GM23338 (cell line): ENCODE results near the gene ARHGEF3. TPM values are rescaled to one million over a fixed set of nuclear protein-coding genes. Genes with fewer than 3 reads are reported as not detected.

ENCODE experiments used
- ATAC-seq: fragments of 200-7000 bp; cut with Tn5 transposase; 3 replicates; pipeline ENCODE4 v1.9.1; 2020
- DNase-seq: peaks from one replicate; pipeline ENCODE4 v3.0.0-alpha.2; 2015; ENCODE audit warnings: low spot score
- H2AFZ ChIP-seq: fragments of 200-600 bp; sonication (generic); 2 replicates; pipeline ENCODE4 v1.8.0; 2016; ENCODE audit warnings: antibody characterized with exemption, mild to moderate bottlenecking, moderate library complexity
- H3F3A ChIP-seq: fragments of 200-600 bp; sonication (generic); replicated peaks from 2 replicates; pipeline ENCODE4 v1.8.0; 2017; ENCODE audit warnings: antibody characterized with exemption, mixed run types, low read depth
- H3K27ac ChIP-seq: fragments of 200-600 bp; sonication (generic); 2 replicates; pipeline ENCODE4 v1.6.1; 2016; ENCODE audit warnings: low read depth
- H3K27me3 ChIP-seq: fragments of 200-600 bp; sonication (generic); 2 replicates; pipeline ENCODE4 v1.8.0; 2016; ENCODE audit warnings: mild to moderate bottlenecking, mixed run types, moderate library complexity; ENCODE audit not compliant: insufficient read depth
- H3K36me3 ChIP-seq: fragments of 200-600 bp; sonication (generic); 2 replicates; pipeline ENCODE4 v1.8.0; 2016; ENCODE audit warnings: mild to moderate bottlenecking; ENCODE audit not compliant: insufficient read depth
- H3K4me1 ChIP-seq: fragments of 200-600 bp; sonication (generic); 2 replicates; pipeline ENCODE4 v1.8.0; 2016; ENCODE audit warnings: mild to moderate bottlenecking, moderate library complexity; ENCODE audit not compliant: insufficient read depth
- H3K4me2 ChIP-seq: fragments of 200-600 bp; sonication (generic); 2 replicates; pipeline ENCODE4 v1.7.1; 2017; ENCODE audit warnings: mixed run types
- H3K4me3 ChIP-seq: fragments of 200-600 bp; sonication (generic); 2 replicates; pipeline ENCODE4 v1.6.1; 2016; ENCODE audit warnings: mixed run types
- H3K79me2 ChIP-seq: fragments of 200-600 bp; sonication (generic); replicated peaks from 2 replicates; pipeline ENCODE4 v1.8.0; 2017; ENCODE audit warnings: mild to moderate bottlenecking; ENCODE audit not compliant: insufficient read depth
- H3K9me2 ChIP-seq: fragments of 200-600 bp; sonication (generic); 2 replicates; pipeline ENCODE4 v1.8.0; 2017; ENCODE audit not compliant: insufficient read depth
- H4K20me1 ChIP-seq: fragments of 200-600 bp; sonication (generic); replicated peaks from 2 replicates; pipeline ENCODE4 v1.8.0; 2017; ENCODE audit warnings: mild to moderate bottlenecking; ENCODE audit not compliant: insufficient read depth
- H3K27ac Mint-ChIP-seq: 2 replicates; pipeline ENCODE4 v1.8.0; 2020; ENCODE audit warnings: inconsistent platforms, mild to moderate bottlenecking, moderate library complexity, mixed read lengths
- H3K27me3 Mint-ChIP-seq: 3 replicates; pipeline ENCODE4 v1.8.0; 2022; ENCODE audit warnings: low read depth, mild to moderate bottlenecking, moderate library complexity, mixed read lengths, inconsistent platforms; ENCODE audit not compliant: insufficient read depth, poor library complexity
- H3K36me3 Mint-ChIP-seq: 3 replicates; pipeline ENCODE4 v1.8.0; 2021; ENCODE audit warnings: low read depth, mild to moderate bottlenecking, inconsistent platforms, moderate library complexity, mixed read lengths
- H3K4me1 Mint-ChIP-seq: 3 replicates; pipeline ENCODE4 v1.8.0; 2020; ENCODE audit warnings: mild to moderate bottlenecking, inconsistent platforms, mixed read lengths
- H3K4me3 Mint-ChIP-seq: 3 replicates; pipeline ENCODE4 v1.8.0; 2021; ENCODE audit warnings: moderate library complexity, mild to moderate bottlenecking, inconsistent platforms, mixed read lengths
- H3K9me3 Mint-ChIP-seq: 3 replicates; pipeline ENCODE4 v1.8.0; 2020; ENCODE audit warnings: moderate library complexity, mild to moderate bottlenecking, inconsistent platforms, mixed read lengths
- CREB1 ChIP-seq: fragments of 250-450 bp; sonication (Bioruptor Pico); IDR thresholded peaks from 2 replicates; pipeline ENCODE4 v1.5.0; 2020; ENCODE audit warnings: low read depth, mild to moderate bottlenecking, moderate library complexity
- EZH2 ChIP-seq: fragments of 200-600 bp; sonication (generic); IDR thresholded peaks from one replicate; pipeline ENCODE4 v1.8.0; 2017; ENCODE audit warnings: antibody characterized with exemption, mild to moderate bottlenecking, low read depth; ENCODE audit not compliant: unreplicated experiment
- EZH2phosphoT487 ChIP-seq: fragments of 200-600 bp; sonication (generic); IDR thresholded peaks from one replicate; pipeline ENCODE4 v1.8.1; 2018; ENCODE audit warnings: antibody characterized with exemption; ENCODE audit not compliant: unreplicated experiment
- JUNB ChIP-seq: IDR thresholded peaks from one replicate; pipeline ENCODE4 v1.6.1; 2016; ENCODE audit warnings: antibody characterized with exemption; ENCODE audit not compliant: unreplicated experiment
- NANOG ChIP-seq: IDR thresholded peaks from 2 replicates; pipeline ENCODE4 v1.6.1; 2016; ENCODE audit warnings: antibody characterized with exemption, borderline replicate concordance
- POLR2AphosphoS5 ChIP-seq: IDR thresholded peaks from 2 replicates; pipeline ENCODE4 v1.6.1; 2016; ENCODE audit warnings: antibody characterized with exemption, low read depth
- STAT1 ChIP-seq: IDR thresholded peaks from one replicate; pipeline ENCODE4 v1.6.1; 2016; ENCODE audit warnings: antibody characterized with exemption; ENCODE audit not compliant: unreplicated experiment
- ZNF114 ChIP-seq: fragments of 250-450 bp; sonication (Bioruptor Pico); IDR thresholded peaks from 2 replicates; pipeline ENCODE4 v1.5.0; 2020; ENCODE audit warnings: mild to moderate bottlenecking, moderate library complexity
- ZNF331 ChIP-seq: fragments of 250-450 bp; sonication (Bioruptor Pico); IDR thresholded peaks from 2 replicates; pipeline ENCODE4 v1.5.0; 2020; ENCODE audit warnings: low read depth, mild to moderate bottlenecking, moderate library complexity
- polyA plus RNA-seq: library from polyadenylated mRNA; unstranded; fragments of >200 nt; fragmentation: Nextera tagmentation; extraction: Ambion mirVana; gene quantifications from 2 replicates; pipeline ENCODE4 v1.2.1, GENCODE V29; 2016
- total RNA-seq: library from RNA; depleted of rRNA; stranded (reverse); fragments of >200 nt; shearing (Covaris generic); gene quantifications from 2 replicates; pipeline ENCODE4 v1.2.3, GENCODE V29; 2014
- TF ChIP-seq, protein P1 (sequence below): fragments of 250-450 bp; sonication (Bioruptor Pico); IDR thresholded peaks from 2 replicates; pipeline ENCODE4 v1.5.0; 2020; ENCODE audit warnings: mild to moderate bottlenecking, moderate library complexity
- TF ChIP-seq, protein P2 (sequence below): IDR thresholded peaks from one replicate; pipeline ENCODE4 v1.6.1; 2018; ENCODE audit warnings: antibody characterized with exemption; ENCODE audit not compliant: unreplicated experiment
- TF ChIP-seq, protein P3 (sequence below): IDR thresholded peaks from 2 replicates; pipeline ENCODE4 v1.6.1; 2016; ENCODE audit warnings: antibody characterized with exemption
- TF ChIP-seq, protein P4 (sequence below), 2 experiments: fragments of 200-600 bp in 1 of 2; sonication (generic) in 1 of 2; conservative IDR thresholded peaks; 2 replicates each; pipeline versions ENCODE4 v1.5.1 to v1.6.1; 2016 to 2017; ENCODE audit warnings: antibody characterized with exemption in 2 of 2, low read depth in 2 of 2, mild to moderate bottlenecking in 2 of 2, moderate library complexity in 1 of 2

ARHGEF3 gene
- total and polyA plus RNA-seq, 2 experiments from 2014 or later, result 5.0 to 5.1 TPM

DNA sequence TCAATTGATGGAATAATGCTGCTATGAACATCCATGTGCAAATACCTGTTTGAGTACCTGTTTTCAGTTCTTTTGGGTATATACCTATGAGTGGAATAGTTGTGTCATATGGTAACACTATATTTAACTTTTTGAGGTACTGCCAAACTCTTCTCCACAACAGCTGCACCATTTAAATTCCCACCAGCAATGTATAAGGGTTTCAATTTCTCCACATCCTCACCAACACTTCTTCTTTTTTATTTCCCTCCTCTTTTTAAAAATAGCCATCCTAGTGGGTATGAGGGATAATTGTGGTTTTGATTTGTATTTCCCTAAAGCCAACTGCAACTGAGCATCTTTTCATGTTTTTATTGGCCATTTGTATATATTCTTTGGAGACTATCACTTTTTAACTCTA is 31.3 kb upstream of the ARHGEF3 start:
- Mint-ChIP-seq H3K4me3 (no peak overlapping the region), H3K27ac (no peak overlapping the region), H3K36me3 (no peaks in the 10 kb centered on the region), H3K27me3 (peaks cover 5% of the 10 kb centered on the region), H3K9me3 (no peaks in the 10 kb centered on the region), H3K4me1 (peaks cover 7% of the 10 kb centered on the region; the same call in 2 of the 3 replicates)
- no peaks in the 10 kb centered on the region for H3K4me1 ChIP-seq
- no peaks in the 10 kb centered on the region for H3K27me3 ChIP-seq
- no peak for TF ChIP-seq ZNF114 (CRISPR knock-in tag)
- TF ChIP-seq NANOG, result no peak
- no peak for TF ChIP-seq EZH2
- TF ChIP-seq, protein P1, sequence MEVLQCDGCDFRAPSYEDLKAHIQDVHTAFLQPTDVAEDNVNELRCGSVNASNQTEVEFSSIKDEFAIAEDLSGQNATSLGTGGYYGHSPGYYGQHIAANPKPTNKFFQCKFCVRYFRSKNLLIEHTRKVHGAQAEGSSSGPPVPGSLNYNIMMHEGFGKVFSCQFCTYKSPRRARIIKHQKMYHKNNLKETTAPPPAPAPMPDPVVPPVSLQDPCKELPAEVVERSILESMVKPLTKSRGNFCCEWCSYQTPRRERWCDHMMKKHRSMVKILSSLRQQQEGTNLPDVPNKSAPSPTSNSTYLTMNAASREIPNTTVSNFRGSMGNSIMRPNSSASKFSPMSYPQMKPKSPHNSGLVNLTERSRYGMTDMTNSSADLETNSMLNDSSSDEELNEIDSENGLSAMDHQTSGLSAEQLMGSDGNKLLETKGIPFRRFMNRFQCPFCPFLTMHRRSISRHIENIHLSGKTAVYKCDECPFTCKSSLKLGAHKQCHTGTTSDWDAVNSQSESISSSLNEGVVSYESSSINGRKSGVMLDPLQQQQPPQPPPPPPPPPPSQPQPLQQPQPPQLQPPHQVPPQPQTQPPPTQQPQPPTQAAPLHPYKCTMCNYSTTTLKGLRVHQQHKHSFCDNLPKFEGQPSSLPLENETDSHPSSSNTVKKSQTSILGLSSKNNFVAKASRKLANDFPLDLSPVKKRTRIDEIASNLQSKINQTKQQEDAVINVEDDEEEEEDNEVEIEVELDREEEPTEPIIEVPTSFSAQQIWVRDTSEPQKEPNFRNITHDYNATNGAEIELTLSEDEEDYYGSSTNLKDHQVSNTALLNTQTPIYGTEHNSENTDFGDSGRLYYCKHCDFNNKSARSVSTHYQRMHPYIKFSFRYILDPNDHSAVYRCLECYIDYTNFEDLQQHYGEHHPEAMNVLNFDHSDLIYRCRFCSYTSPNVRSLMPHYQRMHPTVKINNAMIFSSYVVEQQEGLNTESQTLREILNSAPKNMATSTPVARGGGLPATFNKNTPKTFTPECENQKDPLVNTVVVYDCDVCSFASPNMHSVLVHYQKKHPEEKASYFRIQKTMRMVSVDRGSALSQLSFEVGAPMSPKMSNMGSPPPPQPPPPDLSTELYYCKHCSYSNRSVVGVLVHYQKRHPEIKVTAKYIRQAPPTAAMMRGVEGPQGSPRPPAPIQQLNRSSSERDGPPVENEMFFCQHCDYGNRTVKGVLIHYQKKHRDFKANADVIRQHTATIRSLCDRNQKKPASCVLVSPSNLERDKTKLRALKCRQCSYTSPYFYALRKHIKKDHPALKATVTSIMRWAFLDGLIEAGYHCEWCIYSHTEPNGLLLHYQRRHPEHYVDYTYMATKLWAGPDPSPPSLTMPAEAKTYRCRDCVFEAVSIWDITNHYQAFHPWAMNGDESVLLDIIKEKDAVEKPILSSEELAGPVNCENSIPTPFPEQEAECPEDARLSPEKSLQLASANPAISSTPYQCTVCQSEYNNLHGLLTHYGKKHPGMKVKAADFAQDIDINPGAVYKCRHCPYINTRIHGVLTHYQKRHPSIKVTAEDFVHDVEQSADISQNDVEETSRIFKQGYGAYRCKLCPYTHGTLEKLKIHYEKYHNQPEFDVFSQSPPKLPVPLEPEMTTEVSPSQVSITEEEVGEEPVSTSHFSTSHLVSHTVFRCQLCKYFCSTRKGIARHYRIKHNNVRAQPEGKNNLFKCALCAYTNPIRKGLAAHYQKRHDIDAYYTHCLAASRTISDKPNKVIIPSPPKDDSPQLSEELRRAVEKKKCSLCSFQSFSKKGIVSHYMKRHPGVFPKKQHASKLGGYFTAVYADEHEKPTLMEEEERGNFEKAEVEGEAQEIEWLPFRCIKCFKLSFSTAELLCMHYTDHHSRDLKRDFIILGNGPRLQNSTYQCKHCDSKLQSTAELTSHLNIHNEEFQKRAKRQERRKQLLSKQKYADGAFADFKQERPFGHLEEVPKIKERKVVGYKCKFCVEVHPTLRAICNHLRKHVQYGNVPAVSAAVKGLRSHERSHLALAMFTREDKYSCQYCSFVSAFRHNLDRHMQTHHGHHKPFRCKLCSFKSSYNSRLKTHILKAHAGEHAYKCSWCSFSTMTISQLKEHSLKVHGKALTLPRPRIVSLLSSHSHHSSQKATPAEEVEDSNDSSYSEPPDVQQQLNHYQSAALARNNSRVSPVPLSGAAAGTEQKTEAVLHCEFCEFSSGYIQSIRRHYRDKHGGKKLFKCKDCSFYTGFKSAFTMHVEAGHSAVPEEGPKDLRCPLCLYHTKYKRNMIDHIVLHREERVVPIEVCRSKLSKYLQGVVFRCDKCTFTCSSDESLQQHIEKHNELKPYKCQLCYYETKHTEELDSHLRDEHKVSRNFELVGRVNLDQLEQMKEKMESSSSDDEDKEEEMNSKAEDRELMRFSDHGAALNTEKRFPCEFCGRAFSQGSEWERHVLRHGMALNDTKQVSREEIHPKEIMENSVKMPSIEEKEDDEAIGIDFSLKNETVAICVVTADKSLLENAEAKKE, result no peak
- TF ChIP-seq, protein P2, sequence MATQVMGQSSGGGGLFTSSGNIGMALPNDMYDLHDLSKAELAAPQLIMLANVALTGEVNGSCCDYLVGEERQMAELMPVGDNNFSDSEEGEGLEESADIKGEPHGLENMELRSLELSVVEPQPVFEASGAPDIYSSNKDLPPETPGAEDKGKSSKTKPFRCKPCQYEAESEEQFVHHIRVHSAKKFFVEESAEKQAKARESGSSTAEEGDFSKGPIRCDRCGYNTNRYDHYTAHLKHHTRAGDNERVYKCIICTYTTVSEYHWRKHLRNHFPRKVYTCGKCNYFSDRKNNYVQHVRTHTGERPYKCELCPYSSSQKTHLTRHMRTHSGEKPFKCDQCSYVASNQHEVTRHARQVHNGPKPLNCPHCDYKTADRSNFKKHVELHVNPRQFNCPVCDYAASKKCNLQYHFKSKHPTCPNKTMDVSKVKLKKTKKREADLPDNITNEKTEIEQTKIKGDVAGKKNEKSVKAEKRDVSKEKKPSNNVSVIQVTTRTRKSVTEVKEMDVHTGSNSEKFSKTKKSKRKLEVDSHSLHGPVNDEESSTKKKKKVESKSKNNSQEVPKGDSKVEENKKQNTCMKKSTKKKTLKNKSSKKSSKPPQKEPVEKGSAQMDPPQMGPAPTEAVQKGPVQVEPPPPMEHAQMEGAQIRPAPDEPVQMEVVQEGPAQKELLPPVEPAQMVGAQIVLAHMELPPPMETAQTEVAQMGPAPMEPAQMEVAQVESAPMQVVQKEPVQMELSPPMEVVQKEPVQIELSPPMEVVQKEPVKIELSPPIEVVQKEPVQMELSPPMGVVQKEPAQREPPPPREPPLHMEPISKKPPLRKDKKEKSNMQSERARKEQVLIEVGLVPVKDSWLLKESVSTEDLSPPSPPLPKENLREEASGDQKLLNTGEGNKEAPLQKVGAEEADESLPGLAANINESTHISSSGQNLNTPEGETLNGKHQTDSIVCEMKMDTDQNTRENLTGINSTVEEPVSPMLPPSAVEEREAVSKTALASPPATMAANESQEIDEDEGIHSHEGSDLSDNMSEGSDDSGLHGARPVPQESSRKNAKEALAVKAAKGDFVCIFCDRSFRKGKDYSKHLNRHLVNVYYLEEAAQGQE, result no peak
- TF ChIP-seq, protein P3, sequence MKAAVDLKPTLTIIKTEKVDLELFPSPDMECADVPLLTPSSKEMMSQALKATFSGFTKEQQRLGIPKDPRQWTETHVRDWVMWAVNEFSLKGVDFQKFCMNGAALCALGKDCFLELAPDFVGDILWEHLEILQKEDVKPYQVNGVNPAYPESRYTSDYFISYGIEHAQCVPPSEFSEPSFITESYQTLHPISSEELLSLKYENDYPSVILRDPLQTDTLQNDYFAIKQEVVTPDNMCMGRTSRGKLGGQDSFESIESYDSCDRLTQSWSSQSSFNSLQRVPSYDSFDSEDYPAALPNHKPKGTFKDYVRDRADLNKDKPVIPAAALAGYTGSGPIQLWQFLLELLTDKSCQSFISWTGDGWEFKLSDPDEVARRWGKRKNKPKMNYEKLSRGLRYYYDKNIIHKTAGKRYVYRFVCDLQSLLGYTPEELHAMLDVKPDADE, result no peak
- no peak for TF ChIP-seq STAT1
- no peak for TF ChIP-seq ZNF331 (CRISPR knock-in tag)
- TF ChIP-seq, protein P4, sequence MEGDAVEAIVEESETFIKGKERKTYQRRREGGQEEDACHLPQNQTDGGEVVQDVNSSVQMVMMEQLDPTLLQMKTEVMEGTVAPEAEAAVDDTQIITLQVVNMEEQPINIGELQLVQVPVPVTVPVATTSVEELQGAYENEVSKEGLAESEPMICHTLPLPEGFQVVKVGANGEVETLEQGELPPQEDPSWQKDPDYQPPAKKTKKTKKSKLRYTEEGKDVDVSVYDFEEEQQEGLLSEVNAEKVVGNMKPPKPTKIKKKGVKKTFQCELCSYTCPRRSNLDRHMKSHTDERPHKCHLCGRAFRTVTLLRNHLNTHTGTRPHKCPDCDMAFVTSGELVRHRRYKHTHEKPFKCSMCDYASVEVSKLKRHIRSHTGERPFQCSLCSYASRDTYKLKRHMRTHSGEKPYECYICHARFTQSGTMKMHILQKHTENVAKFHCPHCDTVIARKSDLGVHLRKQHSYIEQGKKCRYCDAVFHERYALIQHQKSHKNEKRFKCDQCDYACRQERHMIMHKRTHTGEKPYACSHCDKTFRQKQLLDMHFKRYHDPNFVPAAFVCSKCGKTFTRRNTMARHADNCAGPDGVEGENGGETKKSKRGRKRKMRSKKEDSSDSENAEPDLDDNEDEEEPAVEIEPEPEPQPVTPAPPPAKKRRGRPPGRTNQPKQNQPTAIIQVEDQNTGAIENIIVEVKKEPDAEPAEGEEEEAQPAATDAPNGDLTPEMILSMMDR (conservative IDR thresholded peaks at IDR 0.05; ENCODE audit: low read depth in 2 of 2), result no peak
- TF ChIP-seq POLR2AphosphoS5, result no peak
- TF ChIP-seq EZH2phosphoT487, result no peak
- TF ChIP-seq JUNB, result no peak
- TF ChIP-seq CREB1 (CRISPR knock-in tag), result no peak
- H3K79me2 ChIP-seq, result no peaks in the 10 kb centered on the region
- no peak overlapping the region for H3K4me2 ChIP-seq
- no peak overlapping the region for H2AFZ ChIP-seq
- DNase-seq, result no peak
- no peak overlapping the region for H3K4me3 ChIP-seq
- no peaks in the 10 kb centered on the region for H4K20me1 ChIP-seq
- no peak overlapping the region for H3K27ac ChIP-seq
- no peak for ATAC-seq
- H3K9me2 ChIP-seq, result no peaks in the 10 kb centered on the region
- H3F3A ChIP-seq, result no peaks in the 10 kb centered on the region
- no peaks in the 10 kb centered on the region for H3K36me3 ChIP-seq
